ENCODE data around the gene PNMA1.

GRCh38 chr14:73741876-73742519 is 27.8 kb upstream of the PNMA1 start:
- TF ChIP-seq ZBTB20 (CRISPR knock-in tag; IDR thresholded peaks at IDR 0.05; ENCODE audit: borderline replicate concordance, low read depth) (no peak), TRIM24 (CRISPR knock-in tag; IDR thresholded peaks at IDR 0.05) (no peak), ZNF282 (IDR thresholded peaks at IDR 0.05; ENCODE audit: partially characterized antibody) (no peak), ZNF274 (CRISPR knock-in tag; IDR thresholded peaks at IDR 0.05) (no peak), ZNF605 (CRISPR knock-in tag; IDR thresholded peaks at IDR 0.05) (no peak), NFYC (CRISPR knock-in tag; IDR thresholded peaks at IDR 0.05) (no peak), AKAP8 (CRISPR knock-in tag; IDR thresholded peaks at IDR 0.05) (no peak), SUZ12 (IDR thresholded peaks at IDR 0.05; ENCODE audit: low read depth, low read length) (no peak), ESRRA (CRISPR knock-in tag; IDR thresholded peaks at IDR 0.05; ENCODE audit: low read depth) (no peak), AGO1 (IDR thresholded peaks at IDR 0.05; ENCODE audit: low read depth, low read length, poor library complexity, severe bottlenecking) (no peak), ZNF160 (CRISPR knock-in tag; IDR thresholded peaks at IDR 0.05) (no peak), PATZ1 (CRISPR knock-in tag; IDR thresholded peaks at IDR 0.05) (0 out of 2 replicates have a peak, but pooled peaks have one; percentile 32), FOSL1 (CRISPR knock-in tag; IDR thresholded peaks at IDR 0.05; ENCODE audit: borderline replicate concordance) (no peak), KAT7 (CRISPR knock-in tag; IDR thresholded peaks at IDR 0.05; ENCODE audit: borderline replicate concordance) (no peak)

All from HepG2 (cell line).